ENCODE measurements around the gene LCT. TPM values are rescaled to one million over a fixed set of nuclear protein-coding genes. Genes with fewer than 3 reads are reported as not detected.
A peak's percentile ranks its signal among the peaks of the same experiment; 100 is the strongest.

The LCT gene
- total and polyA plus RNA-seq, 2 of the 13 experiments (the other 11 are each of a cell fraction or from before 2014, with no cell fraction given), result not detected

- TF ChIP-seq NFAT5 (CRISPR knock-in tag; IDR thresholded peaks at IDR 0.05), result peak; percentile 50; the same call in 1 of the 2 replicates
- no peak for TF ChIP-seq ZKSCAN1 (IDR thresholded peaks at IDR 0.05; ENCODE audit: low read length)
- no peak; the same call in 1 of the 2 replicates for TF ChIP-seq MIER2 (CRISPR knock-in tag; IDR thresholded peaks at IDR 0.05)
- peak; percentile 17; the same call in 1 of the 2 replicates for TF ChIP-seq PPARG (CRISPR knock-in tag; conservative IDR thresholded peaks at IDR 0.05)
- peak; percentile 72 for TF ChIP-seq RFXAP (CRISPR knock-in tag; IDR thresholded peaks at IDR 0.05; ENCODE audit: borderline replicate concordance)
- no peak for TF ChIP-seq TAF15 (IDR thresholded peaks at IDR 0.05; ENCODE audit: low read depth, low read length, poor library complexity, severe bottlenecking)
- peak; percentile 66; the same call in 1 of the 2 replicates for TF ChIP-seq ZNF768 (CRISPR knock-in tag; IDR thresholded peaks at IDR 0.05)
- TF ChIP-seq ZNF317 (CRISPR knock-in tag; IDR thresholded peaks at IDR 0.05), result peak; percentile 70; the same call in 1 of the 2 replicates
- TF ChIP-seq ZNF883 (CRISPR knock-in tag; IDR thresholded peaks at IDR 0.05; ENCODE audit: not compliant biosample characterization), result peak; percentile 83
- peak; percentile 12; the same call in 1 of the 2 replicates for TF ChIP-seq STAG1 (CRISPR knock-in tag; IDR thresholded peaks at IDR 0.05)
- TF ChIP-seq PHF20 (CRISPR knock-in tag; IDR thresholded peaks at IDR 0.05), result peak; percentile 80
- TF ChIP-seq SSRP1 (CRISPR knock-in tag; IDR thresholded peaks at IDR 0.05), result no peak
- TF ChIP-seq ZNF597 (CRISPR knock-in tag; IDR thresholded peaks at IDR 0.05), result 0 out of 2 replicates have a peak, but pooled peaks have one; percentile 23
- TF ChIP-seq TARDBP (CRISPR knock-in tag; IDR thresholded peaks at IDR 0.05), result peak; percentile 76
- TF ChIP-seq ZNF362 (CRISPR knock-in tag; IDR thresholded peaks at IDR 0.05; ENCODE audit: borderline replicate concordance), result no peak; the same call in 1 of the 2 replicates
- TF ChIP-seq KAT8 (CRISPR knock-in tag; IDR thresholded peaks at IDR 0.05), result peak; percentile 90
- TF ChIP-seq RARA (CRISPR knock-in tag; IDR thresholded peaks at IDR 0.05), result 0 out of 2 replicates have a peak, but pooled peaks have one; percentile 43
- TF ChIP-seq POLR2AphosphoS5 (IDR thresholded peaks at IDR 0.05; ENCODE audit: low read depth, low read length), result peak; percentile 90
- TF ChIP-seq ZNF567 (CRISPR knock-in tag; IDR thresholded peaks at IDR 0.05; ENCODE audit: borderline replicate concordance), result no peak
- peak; percentile 95 for TF ChIP-seq GMEB2 (CRISPR knock-in tag; IDR thresholded peaks at IDR 0.05; ENCODE audit: low read depth)
These were observed 95.3 kb downstream of the LCT start, which contains the start of gene UBXN4 (continued) for GRCh38 chr2:135741395-135742324.

Data from HepG2 (cell line).